ENCODE data around the gene AGAP1. TPM values are rescaled to one million over a fixed set of nuclear protein-coding genes. Genes with fewer than 3 reads are reported as not detected.

The AGAP1 gene
- total RNA-seq, 1 experiment from 2014 or later = 25.8 TPM

GRCh38 chr2:235780401-235780800, 286.6 kb downstream of the AGAP1 start:
- Histone ChIP-seq H3K23me2 (ENCODE audit: insufficient read length, low read depth, low read length, poor library complexity, severe bottlenecking) (no peaks in the 10 kb centered on the region), H3K4me2 (ENCODE audit: insufficient read depth, insufficient read length, low read length) (no peak overlapping the region), H3K9ac (ENCODE audit: extremely low read depth, insufficient read length, low read length) (no peak overlapping the region), H2AK5ac (ENCODE audit: insufficient read length, low read length) (no peak overlapping the region), H3T11ph (ENCODE audit: low read length) (no peak overlapping the region), H3K4ac (ENCODE audit: low read depth, low read length) (no peak overlapping the region), H3K18ac (ENCODE audit: insufficient read length, low read depth, low read length) (no peak overlapping the region), H3K23ac (ENCODE audit: insufficient read length, low read depth, low read length) (no peak overlapping the region), H4K20me1 (ENCODE audit: control insufficient read depth, insufficient read depth, insufficient read length) (no peaks in the 10 kb centered on the region), H3K56ac (ENCODE audit: insufficient read length, low read depth, low read length) (no peak overlapping the region), H4K91ac (ENCODE audit: insufficient read length, low read depth, low read length) (no peak overlapping the region), H3K14ac (ENCODE audit: insufficient read depth, low read length) (no peak overlapping the region), H4K5ac (ENCODE audit: insufficient read length, low read depth, low read length) (no peak overlapping the region), H2BK5ac (ENCODE audit: insufficient read length, low read length) (no peak overlapping the region), H2BK15ac (ENCODE audit: low read depth, low read length) (no peak overlapping the region), H4K8ac (replicated peaks; ENCODE audit: insufficient read length, low read depth, low read length) (no peak overlapping the region), H2BK12ac (ENCODE audit: insufficient read length, low read depth, low read length) (no peak overlapping the region), H3K79me1 (ENCODE audit: insufficient read depth, low read depth, low read length, poor library complexity, severe bottlenecking) (no peaks in the 10 kb centered on the region), H3K27ac (ENCODE audit: insufficient read length, low read depth, low read length) (no peak overlapping the region), H3K79me2 (ENCODE audit: insufficient read depth, low read length) (no peaks in the 10 kb centered on the region), H3K27me3 (ENCODE audit: insufficient read depth, low read length) (no peaks in the 10 kb centered on the region), H3K4me1 (ENCODE audit: insufficient read depth, low read length) (peaks cover 2% of the 10 kb centered on the region; the same call in 1 of the 2 replicates), H2AFZ (ENCODE audit: low read length) (no peak overlapping the region), H3K9me3 (ENCODE audit: control insufficient read depth, low read depth, low read length) (no peaks in the 10 kb centered on the region), H2BK120ac (ENCODE audit: low read depth, low read length, poor library complexity, severe bottlenecking) (no peak overlapping the region), H2BK20ac (ENCODE audit: low read depth, low read length, poor library complexity, severe bottlenecking) (no peak overlapping the region)
- no CpG with 5 or more reads among the region's 4 CpGs for WGBS (ENCODE audit: extremely low coverage, insufficient read length, low lambda C conversion rate)
- peaks cover 0 to 3% (median 0%) of the 10 kb centered on the region in 3 experiments; a peak in 3 of 7 replicates for H3K36me3 Mint-ChIP-seq (ENCODE audit: insufficient read depth in 1 of 3, low read depth in 3 of 3)
- TF ChIP-seq CTCF (conservative IDR thresholded peaks at IDR 0.05) = no peak
- H3K27me3 Mint-ChIP-seq (ENCODE audit: low read depth) = no peaks in the 10 kb centered on the region
- no peak for DNase-seq
- H3K4me3 Mint-ChIP-seq = no peak overlapping the region
- H3K9me3 Mint-ChIP-seq = no peaks in the 10 kb centered on the region
- H3K27ac Mint-ChIP-seq = no peak overlapping the region; a peak in 1 of 7 replicates
- H3K4me1 Mint-ChIP-seq = peaks cover 3 to 4% of the 10 kb centered on the region in 2 experiments; a peak in 3 of 4 replicates

All from H9 (cell line).